GM15510 (cell line): ENCODE results near the gene ZNRF3.

Source experiments
- POLR2A ChIP-seq: IDR thresholded peaks from 3 replicates; pipeline ENCODE4 v1.6.1; 2011; ENCODE audit warnings: borderline replicate concordance; ENCODE audit not compliant: insufficient read length; ENCODE audit errors: extremely low read depth

Gene ZNRF3

DNA sequence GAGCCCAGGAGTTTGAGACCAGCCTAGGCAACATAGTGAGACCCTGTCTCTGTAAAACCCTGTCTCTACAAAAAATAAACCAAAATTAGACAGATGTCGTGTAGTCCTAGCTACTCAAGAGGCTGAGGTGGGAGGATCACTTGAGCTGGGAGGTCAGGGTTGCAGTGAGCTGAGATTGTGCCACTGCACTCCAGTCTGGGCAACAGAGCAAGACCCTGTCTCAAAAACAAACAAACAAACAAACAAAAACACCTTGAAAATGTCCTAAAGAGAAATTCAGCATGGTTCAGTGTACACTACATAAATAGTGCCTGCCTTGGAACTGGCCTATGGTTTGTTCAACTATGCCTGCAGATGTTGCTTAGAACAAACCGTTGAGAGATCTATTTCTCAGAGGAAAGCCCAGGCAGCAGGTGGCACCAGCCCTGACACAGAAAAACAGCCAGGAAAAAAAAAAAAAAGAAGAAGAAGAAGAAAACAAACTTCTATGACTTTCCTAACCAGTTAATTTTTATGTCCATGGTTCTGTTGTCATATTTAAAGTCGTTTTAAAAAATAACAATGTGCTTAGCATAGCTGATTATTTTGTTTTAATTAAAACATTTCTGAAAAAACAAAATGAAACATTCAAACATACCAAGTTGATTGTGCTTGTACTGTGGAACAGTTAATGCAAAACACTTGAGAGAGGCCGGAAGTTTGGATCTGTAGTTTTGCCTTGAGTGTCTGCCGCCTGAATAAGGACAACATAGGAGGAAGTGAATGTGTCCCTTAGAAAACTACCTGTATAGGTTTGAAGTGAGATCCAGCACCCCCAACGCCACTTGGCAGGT, 194.9 kb downstream of the ZNRF3 start:
- TF ChIP-seq POLR2A: no peak

GRCh38 chr22:29078869-29079207, 195.5 kb downstream of the ZNRF3 start:
- TF ChIP-seq POLR2A: no peak

DNA sequence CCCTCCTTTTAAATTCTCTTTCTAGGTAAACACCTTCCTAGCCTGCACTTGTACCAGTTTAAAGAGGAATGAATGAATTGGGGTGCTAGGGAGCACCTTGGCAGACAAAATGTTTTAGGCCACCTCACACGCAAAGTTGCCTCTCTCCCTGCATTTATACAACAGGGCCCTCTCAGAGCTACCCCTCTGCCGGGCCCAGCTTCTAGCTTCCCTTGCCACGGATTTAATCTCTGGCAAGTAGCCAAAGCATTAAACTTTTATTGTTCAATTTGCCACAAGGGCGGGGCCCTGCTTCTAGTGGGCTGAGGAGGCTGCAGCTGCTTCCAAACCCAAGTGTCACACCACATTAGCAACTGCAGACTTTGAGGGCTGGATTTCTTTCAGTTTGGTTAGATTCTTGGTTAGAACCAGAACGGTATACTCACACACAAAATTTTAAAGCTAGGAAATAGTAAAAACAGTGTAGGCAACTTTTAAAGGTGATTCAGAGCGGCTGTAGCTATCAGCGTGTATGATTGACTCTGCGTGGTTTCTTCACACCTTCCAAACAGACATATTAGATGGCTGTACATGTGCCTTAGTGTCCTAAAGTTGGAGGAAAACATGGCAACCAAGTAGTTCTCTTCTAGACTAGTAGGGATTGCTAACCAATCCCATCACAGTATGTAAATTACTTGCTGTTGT, 196.0 kb downstream of the ZNRF3 start:
- no peak for TF ChIP-seq POLR2A

DNA sequence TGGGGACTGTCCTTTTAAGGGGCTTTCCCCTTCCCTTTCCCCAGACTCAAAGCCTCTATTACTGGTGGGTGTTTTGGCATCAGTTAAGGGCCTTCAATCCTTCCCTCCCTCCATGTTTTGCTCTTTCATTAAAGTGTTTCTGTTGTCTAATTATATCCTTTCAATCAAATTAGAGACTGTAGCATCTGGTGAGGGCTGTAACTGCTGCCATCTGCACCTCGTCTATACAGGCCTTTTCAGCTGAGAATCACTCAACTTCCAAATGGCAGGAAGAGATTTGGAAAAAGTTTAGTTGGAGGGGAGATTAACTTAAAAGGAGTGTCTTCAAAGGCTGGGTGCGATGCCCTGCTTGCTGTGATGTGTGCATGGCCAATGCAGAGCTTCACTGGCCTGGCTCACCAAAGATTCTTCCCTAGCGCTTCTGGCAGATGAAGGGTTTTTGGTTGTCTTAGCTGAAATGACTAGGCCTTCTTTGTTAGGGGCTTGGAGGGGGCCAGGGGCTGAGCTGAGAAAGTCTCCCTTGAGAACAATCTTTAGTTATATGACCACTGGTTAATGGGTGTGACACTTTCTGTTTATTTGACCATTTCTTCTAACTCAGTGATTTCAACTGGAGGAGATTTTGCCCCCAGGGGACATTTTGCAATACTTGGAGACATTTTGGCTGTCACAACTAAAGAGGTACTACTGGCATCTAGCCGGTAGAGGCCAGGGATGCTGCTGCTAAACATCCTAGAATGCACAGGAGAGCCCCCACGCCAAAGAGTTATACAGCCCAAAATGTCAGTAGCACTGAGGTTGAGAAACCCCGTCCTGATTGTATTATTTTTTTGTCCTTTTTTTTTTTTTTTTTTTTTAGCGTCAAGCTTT, 197.0 kb downstream of the ZNRF3 start:
- TF ChIP-seq POLR2A: no peak

- no peak for TF ChIP-seq POLR2A
These were observed 198.3 kb downstream of the ZNRF3 start for GRCh38 chr22:29081517-29082236.

GRCh38 chr22:29082826-29083545, 199.6 kb downstream of the ZNRF3 start:
- TF ChIP-seq POLR2A: no peak

DNA sequence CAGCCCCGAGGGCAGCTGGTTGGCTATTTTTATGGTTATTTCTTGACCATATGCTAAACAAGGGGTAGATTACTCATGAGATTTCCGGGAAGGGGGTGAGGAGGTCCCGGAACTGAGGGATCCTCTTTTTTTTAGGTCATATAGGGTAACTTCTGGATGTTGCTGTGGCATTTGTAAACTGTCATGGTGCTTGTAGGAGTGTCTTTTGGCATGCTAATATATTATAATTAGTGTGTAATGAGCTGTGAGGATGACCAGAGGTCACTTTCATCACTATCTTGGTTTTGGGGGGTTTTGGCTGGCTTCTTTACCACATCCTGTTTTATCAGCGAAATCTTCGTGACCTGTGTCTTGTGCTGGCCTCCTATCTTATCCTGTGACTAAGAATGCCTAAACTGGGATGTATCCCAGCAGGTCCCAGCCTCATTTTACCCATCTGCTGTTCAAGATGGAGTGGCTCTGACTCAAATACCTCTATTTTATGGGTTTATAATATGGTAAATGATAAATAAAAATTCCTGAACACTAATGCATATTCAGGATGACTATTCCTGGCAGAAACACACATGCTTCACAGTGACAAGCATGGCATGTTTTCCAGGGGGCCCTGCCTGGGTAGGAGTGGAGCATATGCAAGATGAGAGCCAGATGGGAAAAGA, 200.7 kb downstream of the ZNRF3 start:
- TF ChIP-seq POLR2A: no peak

DNA sequence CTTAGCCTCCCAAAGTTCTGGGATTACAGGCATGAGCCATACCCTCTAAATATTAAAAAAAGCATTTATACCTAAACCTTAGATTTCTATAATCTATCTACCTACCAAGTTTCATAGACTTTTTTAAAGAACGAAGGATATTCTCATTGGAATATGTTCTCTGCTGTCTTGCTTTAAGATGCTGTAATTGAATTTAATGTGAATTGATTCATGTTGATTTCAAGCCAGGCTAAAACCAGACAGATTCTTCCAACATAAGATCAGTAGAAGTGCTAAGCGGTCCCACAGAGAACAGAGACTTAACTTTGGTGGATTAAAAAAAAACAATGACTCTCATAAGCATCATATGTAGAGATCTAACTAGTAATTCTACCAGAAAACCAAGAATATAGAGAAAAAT, 203.6 kb downstream of the ZNRF3 start:
- no peak for TF ChIP-seq POLR2A

DNA sequence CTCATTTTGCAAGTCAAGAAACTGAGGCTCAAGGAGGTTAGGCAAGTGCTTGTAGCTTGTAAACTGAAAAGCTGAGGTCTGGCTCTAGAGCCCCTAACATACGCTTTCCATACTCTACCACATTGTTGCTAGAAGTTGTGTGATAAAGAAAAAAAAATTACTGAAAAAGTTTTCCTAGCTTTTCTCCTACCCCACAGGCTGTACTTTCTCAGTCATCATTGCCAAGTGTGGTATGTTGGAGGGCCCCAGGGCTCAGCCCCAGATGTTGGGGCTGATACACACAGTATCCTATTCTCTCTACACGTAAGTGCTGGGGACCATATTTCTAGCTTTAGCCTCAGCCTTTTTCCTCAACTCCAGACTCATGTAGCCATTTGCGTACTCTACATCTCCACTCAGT, 205.4 kb downstream of the ZNRF3 start:
- TF ChIP-seq POLR2A: no peak

GRCh38 chr22:29089507-29089906, 206.1 kb downstream of the ZNRF3 start:
- no peak for TF ChIP-seq POLR2A

DNA sequence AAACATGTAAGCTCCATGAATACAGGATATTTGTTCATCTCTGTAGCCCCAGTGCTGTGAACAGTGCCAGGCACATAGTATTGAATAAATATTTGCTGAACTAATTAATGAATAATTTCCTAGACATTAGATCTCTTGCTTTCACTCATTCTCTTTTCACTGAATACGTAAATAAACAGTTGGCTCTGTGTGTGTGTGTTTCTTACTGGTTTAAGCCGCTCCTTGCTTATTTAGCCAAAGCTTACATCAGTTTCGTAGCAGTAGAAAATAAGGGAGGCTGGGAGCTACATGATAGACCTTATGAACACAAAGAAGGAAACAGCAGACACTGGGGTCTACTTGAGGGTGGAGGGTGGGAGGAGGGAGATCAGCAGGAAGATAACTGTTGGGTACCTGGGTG, 206.7 kb downstream of the ZNRF3 start:
- TF ChIP-seq POLR2A: no peak

GRCh38 chr22:29092243-29092642, 208.9 kb downstream of the ZNRF3 start:
- no peak for TF ChIP-seq POLR2A

- TF ChIP-seq POLR2A: no peak
These were observed 209.7 kb downstream of the ZNRF3 start for GRCh38 chr22:29093030-29093429.

DNA sequence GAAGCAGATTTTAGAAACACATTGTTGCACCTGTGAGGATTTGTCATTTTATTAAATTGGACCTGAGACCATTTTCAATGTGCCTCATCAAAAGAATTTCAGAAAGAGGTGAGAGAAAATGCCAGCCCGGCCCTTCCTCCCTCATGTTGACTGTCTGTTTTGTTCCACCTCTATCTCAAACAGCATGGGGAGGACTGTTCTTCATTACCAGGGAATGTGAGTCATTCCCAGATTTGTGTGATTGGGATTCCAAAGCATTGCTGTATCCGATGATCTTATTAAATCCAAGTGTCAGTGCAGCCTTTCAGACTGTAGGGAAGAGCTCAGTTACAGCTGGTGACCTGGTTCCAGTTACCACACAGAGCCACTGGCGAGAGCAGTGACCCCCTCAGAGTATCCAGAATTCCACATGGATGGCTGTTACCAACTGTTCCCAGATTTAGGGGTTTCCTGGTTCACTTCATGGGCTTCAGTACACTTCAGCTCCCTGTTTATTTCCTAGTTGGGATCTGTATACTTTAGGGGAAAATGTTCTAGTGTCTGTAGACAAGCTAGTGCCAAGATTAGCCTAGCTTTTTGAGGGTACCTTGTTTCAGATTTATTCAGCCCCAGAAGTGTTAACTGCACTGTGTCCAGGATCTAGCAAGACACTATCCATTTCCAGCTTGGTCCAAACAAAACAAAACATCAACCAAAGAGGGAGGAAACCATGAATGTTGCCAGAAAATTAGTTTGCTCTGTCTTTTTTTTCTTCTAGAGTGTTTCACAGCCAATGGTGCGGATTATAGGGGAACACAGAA, 210.3 kb downstream of the ZNRF3 start:
- TF ChIP-seq POLR2A: no peak

DNA sequence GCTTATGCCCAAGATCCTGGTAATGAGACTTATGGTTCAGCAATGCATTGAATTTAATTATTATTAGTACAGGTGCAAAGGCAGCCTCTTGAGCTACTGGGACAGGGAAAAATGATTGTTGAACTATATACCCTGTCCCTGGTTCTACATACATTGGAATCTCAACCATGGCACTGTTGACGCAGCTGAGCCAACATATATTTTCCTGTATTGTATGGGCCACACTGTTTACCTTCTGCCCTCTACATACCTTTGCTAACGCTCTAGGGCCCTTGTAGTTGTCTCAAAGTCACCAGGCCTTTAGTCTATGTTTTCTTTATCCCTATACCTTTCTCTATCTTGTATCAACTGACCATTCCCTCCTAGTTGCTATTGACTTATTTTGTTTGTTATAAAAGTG, 212.1 kb downstream of the ZNRF3 start:
- TF ChIP-seq POLR2A: no peak
